ENCODE data around the gene HDGF. TPM values are rescaled to one million over a fixed set of nuclear protein-coding genes. Genes with fewer than 3 reads are reported as not detected.

The HDGF gene
- total RNA-seq, 1 experiment from 2014 or later: 310 TPM

DNA sequence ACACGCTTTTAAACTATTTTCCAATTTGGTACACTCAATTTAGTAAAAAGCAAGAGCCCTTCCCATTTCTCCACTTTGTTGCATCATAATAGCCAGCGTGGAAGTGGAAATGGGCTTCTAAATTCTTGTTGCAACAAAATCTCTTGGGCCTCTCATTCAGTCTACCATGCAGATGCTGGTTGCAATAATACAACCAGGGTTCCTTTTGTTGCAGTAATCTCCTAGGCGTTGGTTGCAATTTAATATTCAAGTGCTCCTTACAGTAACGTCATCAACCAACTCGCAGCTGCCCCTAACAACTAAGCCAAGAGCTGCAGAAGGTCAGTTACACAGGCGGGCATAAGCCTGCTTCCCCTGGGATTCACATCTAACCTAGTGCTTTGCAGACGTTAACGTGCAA, 2.7 kb upstream of the HDGF start:
- Histone ChIP-seq H3K27me3 (ENCODE audit: insufficient read depth, low read length) (no peaks in the 10 kb centered on the region), H3K18ac (ENCODE audit: insufficient read length, low read depth, low read length) (no peak overlapping the region), H2AK5ac (ENCODE audit: insufficient read length, low read length) (no peak overlapping the region), H4K5ac (ENCODE audit: insufficient read length, low read depth, low read length) (no peak overlapping the region), H2BK15ac (ENCODE audit: low read depth, low read length) (no peak overlapping the region), H4K8ac (replicated peaks; ENCODE audit: insufficient read length, low read depth, low read length) (no peak overlapping the region), H3K4ac (ENCODE audit: low read depth, low read length) (no peak overlapping the region), H3K23ac (ENCODE audit: insufficient read length, low read depth, low read length) (no peak overlapping the region), H3K9me3 (ENCODE audit: control insufficient read depth, low read depth, low read length) (no peaks in the 10 kb centered on the region), H3K23me2 (ENCODE audit: insufficient read length, low read depth, low read length, poor library complexity, severe bottlenecking) (peaks cover 7% of the 10 kb centered on the region), H3K79me2 (ENCODE audit: insufficient read depth, low read length) (peaks cover 12% of the 10 kb centered on the region; the same call in 1 of the 2 replicates), H3K56ac (ENCODE audit: insufficient read length, low read depth, low read length) (no peak overlapping the region), H3K27ac (ENCODE audit: insufficient read length, low read depth, low read length) (no peak overlapping the region), H2BK5ac (ENCODE audit: insufficient read length, low read length) (no peak overlapping the region), H3K79me1 (ENCODE audit: insufficient read depth, low read depth, low read length, poor library complexity, severe bottlenecking) (no peaks in the 10 kb centered on the region), H4K91ac (ENCODE audit: insufficient read length, low read depth, low read length) (no peak overlapping the region), H4K20me1 (ENCODE audit: control insufficient read depth, insufficient read depth, insufficient read length) (no peaks in the 10 kb centered on the region), H3K4me1 (ENCODE audit: insufficient read depth, low read length) (peaks cover 6% of the 10 kb centered on the region; the same call in 1 of the 2 replicates), H2AFZ (ENCODE audit: low read length) (no peak overlapping the region), H2BK12ac (ENCODE audit: insufficient read length, low read depth, low read length) (no peak overlapping the region), H2BK120ac (ENCODE audit: low read depth, low read length, poor library complexity, severe bottlenecking) (no peak overlapping the region), H3T11ph (ENCODE audit: low read length) (no peak overlapping the region), H2BK20ac (ENCODE audit: low read depth, low read length, poor library complexity, severe bottlenecking) (no peak overlapping the region), H3K4me2 (ENCODE audit: insufficient read depth, insufficient read length, low read length) (no peak overlapping the region), H3K14ac (ENCODE audit: insufficient read depth, low read length) (no peak overlapping the region), H3K9ac (ENCODE audit: extremely low read depth, insufficient read length, low read length) (no peak overlapping the region)
- Mint-ChIP-seq H3K4me3 (no peak overlapping the region), H3K27ac (no peak overlapping the region), H3K4me1 (peaks cover 19 to 22% of the 10 kb centered on the region in 2 experiments), H3K27me3 (ENCODE audit: low read depth) (no peaks in the 10 kb centered on the region), H3K36me3 (ENCODE audit: insufficient read depth in 1 of 3, low read depth in 3 of 3) (peaks cover 0 to 8% (median 3%) of the 10 kb centered on the region in 3 experiments; a peak in 2 of 7 replicates), H3K9me3 (no peaks in the 10 kb centered on the region)
- DNase-seq: no peak
- no CpG with 5 or more reads among the region's 8 CpGs for WGBS (ENCODE audit: extremely low coverage, insufficient read length, low lambda C conversion rate)
- no peak for TF ChIP-seq CTCF (conservative IDR thresholded peaks at IDR 0.05)
